GM18511 (cell line): ENCODE results near the gene GRAMD1A.
A peak's percentile ranks its signal among the peaks of the same experiment; 100 is the strongest.
"Not testable (repeated sequence)": the region's sequence is repeated elsewhere in the genome, so short reads cannot be mapped to it uniquely, and the experiment has no call there.

Experiments used
- ATAC-seq: cut with Tn5 transposase; IDR thresholded peaks from one replicate; pipeline ENCODE4 v1.9.1; 2021; ENCODE audit warnings: mild to moderate bottlenecking, moderate library complexity; ENCODE audit not compliant: unreplicated experiment

Gene GRAMD1A

GRCh38 chr19:35000647-35001501, 751 bp downstream of the GRAMD1A start:
- ATAC-seq: peak; percentile 22

GRCh38 chr19:35002037-35002535, 2.0 kb downstream of the GRAMD1A start:
- no peak for ATAC-seq

DNA sequence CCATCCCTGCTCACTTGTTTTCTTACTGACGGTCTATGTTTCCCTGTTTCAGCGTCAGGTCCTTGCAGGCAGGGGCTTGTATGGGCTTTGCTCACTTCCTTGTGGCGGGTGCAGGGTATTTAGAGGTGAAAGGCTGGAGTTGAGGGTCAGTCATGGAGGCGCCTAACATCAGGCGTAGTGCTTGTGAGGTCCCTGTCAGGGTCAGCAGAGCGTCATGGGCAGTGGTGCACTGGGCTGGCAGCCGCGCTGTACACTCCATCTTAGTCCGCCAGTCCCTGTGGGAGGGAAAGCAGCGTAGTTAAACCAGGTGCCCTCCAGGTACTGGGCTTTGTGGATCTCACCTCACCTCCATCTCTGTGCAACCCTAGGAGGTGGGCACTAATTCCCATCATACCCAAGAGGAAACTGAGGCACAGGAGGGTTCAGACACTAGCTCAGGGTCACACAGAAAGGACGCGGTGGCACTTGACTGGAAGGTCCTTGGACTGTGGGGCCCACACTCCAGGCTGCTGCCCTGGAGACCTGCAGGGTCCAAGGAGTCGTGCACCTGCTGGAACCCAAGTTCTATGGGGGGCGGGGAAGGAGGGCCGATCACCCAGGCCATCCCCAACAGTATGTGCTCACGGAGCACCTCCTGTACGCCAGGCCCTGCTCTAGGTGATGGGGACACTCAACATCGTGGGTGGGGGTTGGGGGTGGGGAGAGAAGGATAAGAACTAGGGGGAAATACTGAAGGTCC, 4.6 kb downstream of the GRAMD1A start:
- no peak for ATAC-seq

DNA sequence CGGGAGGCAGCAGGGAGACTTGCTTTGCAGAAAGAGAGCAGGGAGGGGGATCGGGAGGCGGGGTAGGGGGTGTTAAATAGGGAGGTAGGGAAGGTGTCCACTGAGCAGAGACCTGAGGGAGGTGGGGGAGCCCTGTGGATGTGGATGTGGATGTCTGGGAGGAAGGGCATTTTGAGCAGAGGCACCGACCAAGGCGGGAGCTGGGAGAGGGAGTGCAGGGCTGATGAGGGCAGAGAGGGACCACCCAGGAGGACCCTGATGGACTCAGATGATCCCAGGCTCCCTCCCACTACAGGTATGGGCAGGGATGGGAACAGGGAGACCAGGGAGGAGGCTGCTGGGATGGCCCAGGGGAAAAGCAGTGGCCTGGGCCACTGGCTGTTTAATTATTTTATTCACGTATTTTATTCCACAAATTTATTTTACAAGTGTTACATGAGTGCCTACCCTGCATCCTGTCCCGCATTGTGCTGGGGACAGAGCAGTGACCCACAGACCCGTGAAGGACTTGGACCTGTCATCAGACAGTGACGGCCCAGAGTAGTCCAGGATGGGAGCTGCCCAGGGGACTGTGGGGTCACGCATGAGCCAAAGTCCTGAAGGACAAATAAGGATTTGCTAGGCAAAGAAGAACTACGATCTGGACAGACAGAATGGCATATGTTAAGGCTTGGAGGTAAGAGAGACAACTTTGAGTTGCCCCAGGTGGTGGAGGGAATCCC, 5.3 kb downstream of the GRAMD1A start:
- no peak for ATAC-seq

GRCh38 chr19:35006007-35006341, 5.9 kb downstream of the GRAMD1A start:
- not testable (repeated sequence) for ATAC-seq

DNA sequence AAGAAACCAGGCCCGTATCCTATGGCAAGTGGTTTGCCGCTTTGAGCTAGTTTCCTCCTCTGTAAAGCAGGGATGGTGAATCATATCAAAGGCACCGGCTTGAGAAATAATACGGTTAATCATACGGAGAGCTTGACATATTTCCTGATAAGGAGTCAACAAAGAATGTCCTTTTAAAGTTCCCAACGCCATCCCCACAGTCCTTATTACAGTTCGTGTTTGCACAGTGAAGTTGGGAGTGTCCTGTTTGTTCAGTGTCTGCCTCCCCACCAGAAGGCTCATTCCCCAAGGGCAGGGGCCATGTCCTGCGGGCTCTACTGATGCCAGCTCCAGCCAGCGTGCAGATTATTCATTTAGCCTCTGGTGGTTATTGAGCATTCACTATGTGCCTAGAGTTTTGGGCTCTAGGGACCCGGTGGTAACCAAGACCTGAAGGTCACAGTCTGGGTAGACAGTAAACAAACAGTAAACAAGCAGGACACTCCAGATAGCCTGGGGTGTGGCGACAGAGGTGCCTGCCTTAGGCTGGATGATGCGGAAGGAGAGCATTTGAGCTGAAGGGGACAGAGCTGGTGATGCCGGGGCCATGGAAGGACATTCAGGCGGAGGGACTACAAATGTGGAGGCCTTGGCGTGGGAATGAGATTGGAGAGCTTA, 6.3 kb downstream of the GRAMD1A start:
- no peak for ATAC-seq

- ATAC-seq: no peak
Measured at GRCh38 chr19:35006999-35007365, 6.9 kb downstream of the GRAMD1A start.

DNA sequence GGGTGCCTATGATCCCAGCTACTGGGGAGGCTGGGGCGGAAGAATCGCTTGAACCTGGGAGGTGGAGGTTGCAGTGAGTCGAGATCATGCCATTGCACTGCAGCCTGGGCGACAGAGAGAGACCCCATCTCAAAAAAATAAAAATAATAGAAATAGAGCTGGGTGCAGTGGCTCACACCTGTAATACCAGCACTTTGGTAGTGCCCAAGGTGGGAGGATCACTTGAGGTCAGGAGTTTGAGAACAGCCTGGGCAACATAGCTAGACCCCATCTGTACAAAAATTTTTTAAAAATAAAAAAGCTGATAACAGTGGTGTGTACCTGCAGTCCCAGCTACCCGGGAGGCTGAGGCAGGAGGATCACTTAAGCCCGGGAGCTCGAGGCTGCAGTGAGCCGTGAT, 7.3 kb downstream of the GRAMD1A start:
- ATAC-seq: not testable (repeated sequence)

- no peak for ATAC-seq
Measured at GRCh38 chr19:35008891-35009341, 8.8 kb downstream of the GRAMD1A start.

GRCh38 chr19:35009424-35010415, 9.6 kb downstream of the GRAMD1A start:
- no peak for ATAC-seq

DNA sequence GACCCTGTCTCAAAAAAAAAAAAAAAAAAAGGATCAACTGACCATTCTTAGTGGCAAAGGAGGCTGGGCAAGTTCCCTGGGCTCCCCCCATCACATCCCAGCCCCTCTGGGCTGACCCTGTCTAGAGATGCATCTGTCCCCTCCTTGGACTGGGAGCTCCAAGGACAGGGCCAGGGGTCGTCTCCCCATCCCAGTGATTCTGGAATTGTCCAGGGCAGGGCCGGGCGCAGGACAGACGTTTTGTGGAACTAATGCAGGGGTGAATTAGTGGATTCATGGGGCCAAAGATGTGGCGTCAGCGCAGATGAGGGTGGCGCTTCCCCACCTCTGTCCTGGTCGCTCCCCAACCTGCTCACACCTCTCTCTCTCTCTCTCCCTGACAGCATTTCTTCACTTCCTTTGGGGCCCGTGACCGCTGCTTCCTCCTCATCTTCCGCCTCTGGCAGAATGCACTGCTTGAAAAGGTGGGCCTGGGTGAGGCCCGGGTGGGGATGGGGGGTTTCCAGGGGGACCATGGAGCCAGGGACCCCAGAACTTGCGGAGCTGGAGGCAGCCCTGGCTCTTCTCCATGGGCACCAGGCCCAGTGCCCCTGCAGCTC, 11.1 kb downstream of the GRAMD1A start:
- ATAC-seq: no peak

DNA sequence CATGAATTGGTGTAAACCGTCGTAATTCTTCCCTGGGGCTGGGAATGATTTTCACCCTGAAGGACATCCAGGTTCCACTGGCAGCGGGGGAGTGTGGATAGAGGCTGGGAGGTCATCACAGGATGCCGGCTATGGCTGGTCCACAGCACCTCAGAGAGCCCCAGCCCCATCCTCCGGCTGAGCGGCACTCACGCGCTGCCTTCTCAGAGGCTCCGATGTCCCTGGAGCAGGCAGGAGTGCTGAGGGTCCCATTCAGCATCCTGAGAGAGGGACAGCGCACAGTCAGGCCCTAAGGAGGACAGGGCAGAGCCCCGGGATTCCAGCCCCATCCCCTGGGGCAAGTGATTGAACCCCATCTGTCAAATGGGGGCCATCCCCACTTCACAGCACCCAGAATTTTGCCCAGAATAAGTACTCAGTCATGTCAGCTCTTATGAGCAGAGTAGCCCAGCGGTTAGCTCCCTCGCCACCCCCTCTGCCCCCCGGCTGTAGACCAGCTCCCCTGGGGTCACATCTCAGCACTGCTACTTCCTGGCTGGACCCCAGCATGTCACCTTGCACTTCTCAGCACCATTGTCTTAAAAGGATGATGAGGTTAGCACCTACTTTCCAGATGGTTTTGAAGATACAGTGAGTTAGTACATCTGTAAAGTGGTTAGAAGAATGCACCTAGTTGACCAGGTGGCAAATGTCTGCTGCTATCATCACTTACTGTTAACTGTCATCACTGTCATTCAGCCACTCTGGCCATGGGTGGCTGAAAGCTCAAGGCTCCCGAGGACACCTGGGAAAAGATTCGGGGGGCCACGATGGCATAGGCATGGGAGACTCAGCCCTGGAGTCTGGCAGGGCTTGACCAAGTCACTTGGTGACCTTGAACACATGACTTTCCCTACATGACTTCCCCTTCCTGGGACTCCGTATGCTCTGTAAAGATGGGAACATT, 11.9 kb downstream of the GRAMD1A start:
- ATAC-seq: no peak

DNA sequence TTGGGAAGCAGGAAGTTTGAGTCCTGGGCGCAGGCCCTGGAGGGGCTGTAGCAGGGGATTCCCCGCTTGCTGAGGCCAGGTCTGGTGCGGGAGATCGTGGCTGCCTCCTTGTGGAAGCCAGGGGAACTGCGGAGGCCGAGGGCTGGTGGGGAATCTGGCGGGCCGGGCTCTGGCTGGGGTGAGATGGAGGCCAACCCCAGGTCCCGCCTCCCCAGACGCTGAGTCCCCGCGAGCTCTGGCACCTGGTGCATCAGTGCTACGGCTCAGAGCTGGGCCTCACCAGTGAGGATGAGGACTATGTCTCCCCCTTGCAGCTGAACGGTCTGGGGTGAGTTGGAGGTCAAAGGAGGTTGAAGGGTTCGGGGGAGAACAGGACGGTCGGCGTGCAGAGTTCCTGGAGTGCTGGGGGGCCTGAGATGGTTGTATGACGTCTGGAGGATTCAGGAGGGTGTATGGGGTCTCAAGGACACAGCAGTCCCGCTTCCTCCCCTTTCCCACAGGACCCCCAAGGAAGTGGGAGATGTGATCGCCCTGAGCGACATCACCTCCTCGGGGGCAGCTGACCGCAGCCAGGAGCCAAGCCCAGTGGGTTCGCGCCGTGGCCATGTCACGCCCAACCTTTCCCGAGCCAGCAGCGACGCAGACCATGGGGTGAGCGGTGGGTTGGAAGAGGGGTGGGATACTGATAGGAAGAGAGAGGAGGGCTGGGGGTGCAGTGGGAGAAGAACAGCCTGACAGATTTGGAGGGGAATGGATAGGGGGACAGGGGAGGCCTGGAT, 13.1 kb downstream of the GRAMD1A start:
- ATAC-seq: no peak

- ATAC-seq: no peak
Measured at GRCh38 chr19:35013820-35014754, 14.0 kb downstream of the GRAMD1A start.

- not testable (repeated sequence) for ATAC-seq
Measured at GRCh38 chr19:35014774-35015173, 14.7 kb downstream of the GRAMD1A start.

GRCh38 chr19:35015270-35015953, 15.3 kb downstream of the GRAMD1A start:
- ATAC-seq: no peak
